MM.1S (cell line): ENCODE results near the gene JUND.

Experiments
- DNase-seq: peaks from one replicate; pipeline ENCODE4 v3.0.0-alpha.2; 2015
- H2AFZ ChIP-seq: fragments of 300-600 bp; sonication (generic); 2 replicates; pipeline ENCODE4 v1.6.0; 2016; ENCODE audit warnings: antibody characterized with exemption, low read length
- H3F3A ChIP-seq: fragments of 300-600 bp; sonication (generic); 2 replicates; pipeline ENCODE4 v1.6.1; 2016; ENCODE audit warnings: mild to moderate bottlenecking, antibody characterized with exemption, low read length, moderate library complexity, mixed read lengths; ENCODE audit not compliant: insufficient read depth
- H3K27ac ChIP-seq: fragments of 300-600 bp; sonication (generic); 2 replicates; pipeline ENCODE4 v1.5.1; 2016; ENCODE audit warnings: mild to moderate bottlenecking, low read length
- H3K27me3 ChIP-seq: fragments of 300-600 bp; sonication (generic); replicated peaks from 2 replicates; pipeline ENCODE4 v1.6.0; 2016; ENCODE audit warnings: low read length; ENCODE audit not compliant: insufficient read depth
- H3K36me3 ChIP-seq: fragments of 300-600 bp; sonication (generic); replicated peaks from 2 replicates; pipeline ENCODE4 v1.6.1; 2016; ENCODE audit warnings: mild to moderate bottlenecking, low read length, mixed read lengths; ENCODE audit not compliant: insufficient read depth
- H3K4me1 ChIP-seq: fragments of 300-600 bp; sonication (generic); 2 replicates; pipeline ENCODE4 v1.6.1; 2016; ENCODE audit warnings: low read length, mixed read lengths
- H3K4me2 ChIP-seq: fragments of 300-600 bp; sonication (generic); 2 replicates; pipeline ENCODE4 v1.6.0; 2016; ENCODE audit warnings: low read depth, low read length
- H3K4me3 ChIP-seq: fragments of 300-600 bp; sonication (generic); 2 replicates; pipeline ENCODE4 v1.5.1; 2016; ENCODE audit warnings: low read length, mixed read lengths
- H3K79me2 ChIP-seq: fragments of 300-600 bp; sonication (generic); 2 replicates; pipeline ENCODE4 v1.6.1; 2016; ENCODE audit warnings: mixed run types, low read length, mixed read lengths
- H3K9ac ChIP-seq: fragments of 300-600 bp; sonication (generic); 2 replicates; pipeline ENCODE4 v1.6.1; 2016; ENCODE audit warnings: low read length, mixed read lengths
- H3K9me2 ChIP-seq: fragments of 300-600 bp; sonication (generic); replicated peaks from 2 replicates; pipeline ENCODE4 v1.6.1; 2016; ENCODE audit warnings: mild to moderate bottlenecking, low read length, mixed read lengths; ENCODE audit not compliant: insufficient read depth
- H3K9me3 ChIP-seq: fragments of 300-600 bp; sonication (generic); replicated peaks from 2 replicates; pipeline ENCODE4 v1.6.1; 2016; ENCODE audit warnings: mild to moderate bottlenecking, low read length, mixed read lengths; ENCODE audit not compliant: insufficient read depth
- H4K20me1 ChIP-seq: fragments of 300-600 bp; sonication (generic); 2 replicates; pipeline ENCODE4 v1.6.1; 2016; ENCODE audit warnings: mild to moderate bottlenecking, low read length, moderate library complexity, mixed read lengths; ENCODE audit not compliant: insufficient read depth
- CTCF ChIP-seq: fragments of 300-600 bp; sonication (generic); IDR thresholded peaks from 2 replicates; pipeline ENCODE4 v1.5.1; 2016; ENCODE audit warnings: antibody characterized with exemption, low read length, mixed read lengths
- EZH2 ChIP-seq: fragments of 300-600 bp; sonication (generic); optimal IDR thresholded peaks from 2 replicates; pipeline ENCODE3; 2017; ENCODE audit warnings: low read depth, mild to moderate bottlenecking, antibody characterized with exemption, low read length, mixed read lengths
- EZH2phosphoT487 ChIP-seq: fragments of 300-600 bp; sonication (generic); IDR thresholded peaks from 2 replicates; pipeline ENCODE4 v1.6.1; 2018; ENCODE audit warnings: antibody characterized with exemption, low read length

JUND gene

GRCh38 chr19:18231775-18232174 is 49.6 kb downstream of the JUND start:
- Histone ChIP-seq H3K79me2 (no peaks in the 10 kb centered on the region), H3K4me1 (no peaks in the 10 kb centered on the region), H3K27ac (no peak overlapping the region), H3K9me3 (no peaks in the 10 kb centered on the region), H3K4me3 (no peak overlapping the region), H2AFZ (no peak overlapping the region), H4K20me1 (no peaks in the 10 kb centered on the region), H3F3A (no peaks in the 10 kb centered on the region), H3K9ac (no peak overlapping the region), H3K9me2 (no peaks in the 10 kb centered on the region), H3K4me2 (no peak overlapping the region), H3K36me3 (no peaks in the 10 kb centered on the region), H3K27me3 (peaks cover 48% of the 10 kb centered on the region)
- TF ChIP-seq EZH2 (no peak), CTCF (no peak), EZH2phosphoT487 (no peak)
- DNase-seq, result no peak

GRCh38 chr19:18230941-18231734 is 50.3 kb downstream of the JUND start:
- Histone ChIP-seq H4K20me1 (no peaks in the 10 kb centered on the region), H3K4me1 (no peaks in the 10 kb centered on the region), H3K9ac (no peak overlapping the region), H3K27ac (no peak overlapping the region), H2AFZ (no peak overlapping the region), H3K4me2 (no peak overlapping the region), H3K9me3 (no peaks in the 10 kb centered on the region), H3K4me3 (no peak overlapping the region), H3K9me2 (no peaks in the 10 kb centered on the region), H3K79me2 (no peaks in the 10 kb centered on the region), H3F3A (no peaks in the 10 kb centered on the region), H3K36me3 (no peaks in the 10 kb centered on the region), H3K27me3 (peaks cover 47% of the 10 kb centered on the region)
- DNase-seq, result no peak
- TF ChIP-seq EZH2 (no peak), CTCF (no peak), EZH2phosphoT487 (no peak)

- Histone ChIP-seq H3K27ac (no peak overlapping the region), H3K4me3 (no peak overlapping the region), H3K9me3 (no peaks in the 10 kb centered on the region), H3K4me1 (no peaks in the 10 kb centered on the region), H3F3A (no peaks in the 10 kb centered on the region), H3K79me2 (no peaks in the 10 kb centered on the region), H3K9me2 (no peaks in the 10 kb centered on the region), H3K9ac (no peak overlapping the region), H3K4me2 (no peak overlapping the region), H3K36me3 (no peaks in the 10 kb centered on the region), H4K20me1 (no peaks in the 10 kb centered on the region), H2AFZ (no peak overlapping the region), H3K27me3 (peaks cover 58% of the 10 kb centered on the region)
- TF ChIP-seq EZH2, result no peak
- TF ChIP-seq EZH2phosphoT487, result no peak
- TF ChIP-seq CTCF, result no peak
- DNase-seq, result no peak
Measured at GRCh38 chr19:18229915-18230314, 51.5 kb downstream of the JUND start.
